Measurements from ENCODE around the gene JPH2.
"Not testable (repeated sequence)": the region's sequence is repeated elsewhere in the genome, so short reads cannot be mapped to it uniquely, and the experiment has no call there.

JPH2 gene

GRCh38 chr20:44211177-44212039, 24.4 kb upstream of the JPH2 start:
- no peak for DNase-seq (ENCODE audit: low read depth)

GRCh38 chr20:44210406-44211176, 23.6 kb upstream of the JPH2 start, which contains the start of gene OSER1:
TSS of gene OSER1 (minus strand) at chr20:44210771. CDS start at chr20:44206957, 3,814 bp downstream.
- DNase-seq (ENCODE audit: low read depth) = peak; percentile 98

- no peak for DNase-seq (ENCODE audit: low read depth)
These were observed 22.9 kb upstream of the JPH2 start for GRCh38 chr20:44209686-44210405.

GRCh38 chr20:44208770-44209169, 21.8 kb upstream of the JPH2 start:
- no peak for DNase-seq (ENCODE audit: low read depth)

GRCh38 chr20:44208165-44208564, 21.2 kb upstream of the JPH2 start:
- DNase-seq (ENCODE audit: low read depth) = no peak

- DNase-seq (ENCODE audit: low read depth) = no peak
These were observed 20.2 kb upstream of the JPH2 start for GRCh38 chr20:44207126-44207723.

GRCh38 chr20:44206132-44206531, 19.1 kb upstream of the JPH2 start:
- no peak for DNase-seq (ENCODE audit: low read depth)

- DNase-seq (ENCODE audit: low read depth) = no peak
These were observed 17.8 kb upstream of the JPH2 start for GRCh38 chr20:44204832-44205215.

GRCh38 chr20:44204156-44204831, 17.3 kb upstream of the JPH2 start:
- no peak for DNase-seq (ENCODE audit: low read depth)

- no peak for DNase-seq (ENCODE audit: low read depth)
These were observed 16.2 kb upstream of the JPH2 start for GRCh38 chr20:44203161-44203560.

- no peak for DNase-seq (ENCODE audit: low read depth)
These were observed 14.0 kb upstream of the JPH2 start for GRCh38 chr20:44200983-44201382.

- no peak for DNase-seq (ENCODE audit: low read depth)
These were observed 13.4 kb upstream of the JPH2 start for GRCh38 chr20:44200371-44200770.

- DNase-seq (ENCODE audit: low read depth) = no peak
These were observed 12.9 kb upstream of the JPH2 start for GRCh38 chr20:44199877-44200276.

GRCh38 chr20:44198872-44199271, 11.9 kb upstream of the JPH2 start:
- DNase-seq (ENCODE audit: low read depth) = no peak

GRCh38 chr20:44196271-44196670, 9.3 kb upstream of the JPH2 start:
- no peak for DNase-seq (ENCODE audit: low read depth)

GRCh38 chr20:44195605-44196004, 8.6 kb upstream of the JPH2 start:
- no peak for DNase-seq (ENCODE audit: low read depth)

- DNase-seq (ENCODE audit: low read depth) = no peak
These were observed 6.8 kb upstream of the JPH2 start for GRCh38 chr20:44193801-44194200.

GRCh38 chr20:44191640-44192039, 4.7 kb upstream of the JPH2 start:
- DNase-seq (ENCODE audit: low read depth) = not testable (repeated sequence)

- DNase-seq (ENCODE audit: low read depth) = peak; percentile 30
These were observed 3.3 kb upstream of the JPH2 start for GRCh38 chr20:44190197-44190852.

- no peak for DNase-seq (ENCODE audit: low read depth)
These were observed 1.8 kb upstream of the JPH2 start for GRCh38 chr20:44188752-44189151.
